Fibroblast of lung (primary cell): ENCODE data around the gene ATXN2. TPM values are rescaled to one million over a fixed set of nuclear protein-coding genes. Genes with fewer than 3 reads are reported as not detected.

Source experiments
- DNase-seq, 2 donors: peaks; one replicate each; pipeline versions ENCODE4 v3.0.0 to v3.0.0-alpha.2; 2010; ENCODE audit warnings: low read depth in 2 of 2
- H2AFZ ChIP-seq: 2 replicates; pipeline ENCODE4 v1.5.1; 2012; ENCODE audit warnings: low read length, control low read depth, inconsistent platforms
- H3K27ac ChIP-seq: 2 replicates; pipeline ENCODE4 v1.5.1; 2011; ENCODE audit warnings: low read length, control low read depth; ENCODE audit not compliant: insufficient read depth
- H3K27me3 ChIP-seq: 2 replicates; pipeline ENCODE4 v1.5.1; 2011; ENCODE audit warnings: mild to moderate bottlenecking, low read length; ENCODE audit not compliant: control insufficient read depth, insufficient read depth
- H3K36me3 ChIP-seq: 2 replicates; pipeline ENCODE4 v1.5.1; 2011; ENCODE audit warnings: low read length; ENCODE audit not compliant: control insufficient read depth, insufficient read depth
- H3K4me1 ChIP-seq: 2 replicates; pipeline ENCODE4 v1.5.1; 2011; ENCODE audit warnings: low read length; ENCODE audit not compliant: control insufficient read depth, insufficient read depth; ENCODE audit errors: extremely low read depth
- H3K4me2 ChIP-seq: 2 replicates; pipeline ENCODE4 v1.5.1; 2011; ENCODE audit warnings: low read length, control low read depth; ENCODE audit not compliant: insufficient read depth; ENCODE audit errors: extremely low read depth
- H3K4me3 ChIP-seq, 4 experiments: fragments of 200-600 bp in 1 of 4; sonication (generic) in 1 of 4; replicated peaks in 1 of 4; 2 replicates each; pipeline ENCODE4 v1.5.1; 2011 to 2016; ENCODE audit warnings: low read length in 4 of 4, low read depth in 3 of 4, mild to moderate bottlenecking in 3 of 4, control low read depth in 2 of 4, inconsistent platforms in 1 of 4, mixed read lengths in 1 of 4; ENCODE audit not compliant: insufficient read depth in 1 of 4; ENCODE audit errors: control extremely low read depth in 1 of 4
- H3K79me2 ChIP-seq: 2 replicates; pipeline ENCODE4 v1.5.1; 2012; ENCODE audit warnings: mild to moderate bottlenecking, low read length, inconsistent platforms; ENCODE audit not compliant: control insufficient read depth, insufficient read depth
- H3K9ac ChIP-seq: 2 replicates; pipeline ENCODE4 v1.5.1; 2011; ENCODE audit warnings: mild to moderate bottlenecking, low read length, control low read depth; ENCODE audit not compliant: insufficient read depth
- H3K9me3 ChIP-seq: 2 replicates; pipeline ENCODE4 v1.5.1; 2012; ENCODE audit warnings: low read depth, low read length; ENCODE audit not compliant: control insufficient read depth, insufficient read depth
- H4K20me1 ChIP-seq: 2 replicates; pipeline ENCODE4 v1.5.1; 2011; ENCODE audit warnings: low read length; ENCODE audit not compliant: control insufficient read depth, insufficient read depth; ENCODE audit errors: extremely low read depth
- EZH2 ChIP-seq: IDR thresholded peaks from 2 replicates; pipeline ENCODE4 v1.5.1; 2012; ENCODE audit warnings: low read length, control low read depth, mild to moderate bottlenecking; ENCODE audit errors: missing control alignments
- polyA plus RNA-seq, 2 donors: library from polyadenylated mRNA; depleted of rRNA in 1 of 2; stranded (reverse) in 1 of 2; unstranded in 1 of 2; fragments of >200 nt; gene quantifications; 2 replicates each; pipeline ENCODE4 v1.2.1, GENCODE V29; 2011 to 2012; ENCODE audit warnings: missing spikeins in 1 of 2
- total RNA-seq: library from RNA; depleted of rRNA; stranded (reverse); fragments of >200 nt; gene quantifications from 2 replicates; pipeline ENCODE4 v1.2.1, GENCODE V29; 2014
- TF ChIP-seq, protein P1 (sequence below), 2 donors: IDR thresholded peaks in 1 of 2; conservative IDR thresholded peaks in 1 of 2; 1 replicate in 1 of 2; 2 replicates in 1 of 2; pipeline ENCODE4 v1.5.1; 2011 to 2012; ENCODE audit warnings: low read length in 2 of 2, control low read depth in 1 of 2, inconsistent platforms in 1 of 2, low read depth in 1 of 2, mild to moderate bottlenecking in 1 of 2

Gene ATXN2
- total and polyA plus RNA-seq, 2 donors (not counting 1 experiment from before 2014, with no cell fraction given) = 25.9 to 31.2 TPM

DNA sequence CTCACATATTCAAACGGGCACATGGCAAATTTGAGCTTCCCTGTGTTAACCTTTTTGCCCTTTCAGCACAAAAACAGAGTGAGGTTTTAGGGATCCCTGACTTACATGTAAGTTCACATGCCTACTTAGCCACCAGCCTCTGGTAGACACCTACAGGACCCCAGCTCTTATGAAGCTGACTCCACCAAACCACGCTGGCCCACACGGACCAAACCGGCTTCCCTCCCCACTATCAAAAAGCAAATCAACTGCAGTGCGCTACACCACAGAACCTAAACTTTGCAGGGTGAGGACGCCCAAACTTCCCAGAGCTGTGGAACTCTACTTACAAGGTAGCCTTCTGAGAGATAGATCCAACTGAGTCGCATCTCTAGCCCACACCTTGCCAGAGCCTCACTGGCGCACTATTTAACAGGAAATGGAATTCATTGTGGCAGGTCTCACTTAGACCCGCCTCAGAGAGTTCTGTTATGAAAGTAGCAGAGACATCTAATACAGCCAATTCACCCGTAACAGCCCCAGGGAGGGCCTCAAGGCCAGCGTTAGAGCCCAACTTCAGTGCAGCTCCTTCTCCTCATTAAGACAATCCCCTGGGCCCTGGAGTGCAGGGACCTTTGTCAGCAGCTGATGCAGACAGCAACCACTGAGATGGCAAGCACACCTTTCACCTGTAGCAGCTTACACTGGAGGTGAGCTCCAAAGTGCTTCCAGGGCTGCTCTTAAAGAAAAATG is 144.2 kb downstream of the ATXN2 start:
- no peaks in the 10 kb centered on the region for H3K27me3 ChIP-seq
- no peak overlapping the region for H3K4me2 ChIP-seq
- H3K9me3 ChIP-seq = no peaks in the 10 kb centered on the region
- H3K4me1 ChIP-seq = peaks cover 2% of the 10 kb centered on the region
- no peak overlapping the region for H3K9ac ChIP-seq
- H2AFZ ChIP-seq = no peak overlapping the region
- TF ChIP-seq EZH2 = no peak
- TF ChIP-seq, protein P1, sequence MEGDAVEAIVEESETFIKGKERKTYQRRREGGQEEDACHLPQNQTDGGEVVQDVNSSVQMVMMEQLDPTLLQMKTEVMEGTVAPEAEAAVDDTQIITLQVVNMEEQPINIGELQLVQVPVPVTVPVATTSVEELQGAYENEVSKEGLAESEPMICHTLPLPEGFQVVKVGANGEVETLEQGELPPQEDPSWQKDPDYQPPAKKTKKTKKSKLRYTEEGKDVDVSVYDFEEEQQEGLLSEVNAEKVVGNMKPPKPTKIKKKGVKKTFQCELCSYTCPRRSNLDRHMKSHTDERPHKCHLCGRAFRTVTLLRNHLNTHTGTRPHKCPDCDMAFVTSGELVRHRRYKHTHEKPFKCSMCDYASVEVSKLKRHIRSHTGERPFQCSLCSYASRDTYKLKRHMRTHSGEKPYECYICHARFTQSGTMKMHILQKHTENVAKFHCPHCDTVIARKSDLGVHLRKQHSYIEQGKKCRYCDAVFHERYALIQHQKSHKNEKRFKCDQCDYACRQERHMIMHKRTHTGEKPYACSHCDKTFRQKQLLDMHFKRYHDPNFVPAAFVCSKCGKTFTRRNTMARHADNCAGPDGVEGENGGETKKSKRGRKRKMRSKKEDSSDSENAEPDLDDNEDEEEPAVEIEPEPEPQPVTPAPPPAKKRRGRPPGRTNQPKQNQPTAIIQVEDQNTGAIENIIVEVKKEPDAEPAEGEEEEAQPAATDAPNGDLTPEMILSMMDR (conservative IDR thresholded peaks at IDR 0.05 in 1 of 2, IDR thresholded peaks at IDR 0.05 in 1 of 2; ENCODE audit: low read depth in 1 of 2, low read length in 2 of 2) = no peak
- no peak overlapping the region for H3K27ac ChIP-seq
- H4K20me1 ChIP-seq = no peaks in the 10 kb centered on the region
- peaks cover 4% of the 10 kb centered on the region for H3K79me2 ChIP-seq
- no peak overlapping the region for H3K4me3 ChIP-seq
- peaks cover 30% of the 10 kb centered on the region for H3K36me3 ChIP-seq
- no peak for DNase-seq

DNA sequence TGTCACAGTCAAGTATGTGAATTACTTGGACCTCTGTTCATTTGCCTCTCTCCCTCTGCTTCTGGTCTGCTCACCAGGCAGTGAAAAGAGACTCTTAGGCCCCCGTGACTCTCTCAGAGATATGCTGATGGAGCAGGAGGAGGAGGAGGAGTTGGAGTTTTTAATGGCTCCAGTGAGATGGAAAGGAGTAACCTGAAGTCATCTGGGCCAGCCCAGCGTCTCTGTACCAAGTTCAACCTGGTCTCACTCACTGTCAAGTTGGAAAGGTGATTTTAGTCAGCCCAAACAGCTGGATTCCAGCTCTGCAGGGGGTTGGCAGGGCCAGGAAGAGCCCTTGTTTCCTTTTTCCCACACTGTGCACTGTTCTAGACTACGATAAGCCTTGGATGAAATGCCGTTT is 144.8 kb downstream of the ATXN2 start:
- no peak overlapping the region for H3K9ac ChIP-seq
- H3K36me3 ChIP-seq = peaks cover 30% of the 10 kb centered on the region
- no peak overlapping the region for H3K4me2 ChIP-seq
- no peak overlapping the region for H2AFZ ChIP-seq
- TF ChIP-seq, protein P1 (conservative IDR thresholded peaks at IDR 0.05 in 1 of 2, IDR thresholded peaks at IDR 0.05 in 1 of 2; ENCODE audit: low read depth in 1 of 2, low read length in 2 of 2) = no peak
- no peak for TF ChIP-seq EZH2
- H3K27ac ChIP-seq = no peak overlapping the region
- H3K9me3 ChIP-seq = no peaks in the 10 kb centered on the region
- no peak overlapping the region for H3K4me3 ChIP-seq
- no peaks in the 10 kb centered on the region for H3K27me3 ChIP-seq
- no peak for DNase-seq
- H3K79me2 ChIP-seq = peaks cover 4% of the 10 kb centered on the region
- H3K4me1 ChIP-seq = peaks cover 2% of the 10 kb centered on the region
- no peaks in the 10 kb centered on the region for H4K20me1 ChIP-seq

DNA sequence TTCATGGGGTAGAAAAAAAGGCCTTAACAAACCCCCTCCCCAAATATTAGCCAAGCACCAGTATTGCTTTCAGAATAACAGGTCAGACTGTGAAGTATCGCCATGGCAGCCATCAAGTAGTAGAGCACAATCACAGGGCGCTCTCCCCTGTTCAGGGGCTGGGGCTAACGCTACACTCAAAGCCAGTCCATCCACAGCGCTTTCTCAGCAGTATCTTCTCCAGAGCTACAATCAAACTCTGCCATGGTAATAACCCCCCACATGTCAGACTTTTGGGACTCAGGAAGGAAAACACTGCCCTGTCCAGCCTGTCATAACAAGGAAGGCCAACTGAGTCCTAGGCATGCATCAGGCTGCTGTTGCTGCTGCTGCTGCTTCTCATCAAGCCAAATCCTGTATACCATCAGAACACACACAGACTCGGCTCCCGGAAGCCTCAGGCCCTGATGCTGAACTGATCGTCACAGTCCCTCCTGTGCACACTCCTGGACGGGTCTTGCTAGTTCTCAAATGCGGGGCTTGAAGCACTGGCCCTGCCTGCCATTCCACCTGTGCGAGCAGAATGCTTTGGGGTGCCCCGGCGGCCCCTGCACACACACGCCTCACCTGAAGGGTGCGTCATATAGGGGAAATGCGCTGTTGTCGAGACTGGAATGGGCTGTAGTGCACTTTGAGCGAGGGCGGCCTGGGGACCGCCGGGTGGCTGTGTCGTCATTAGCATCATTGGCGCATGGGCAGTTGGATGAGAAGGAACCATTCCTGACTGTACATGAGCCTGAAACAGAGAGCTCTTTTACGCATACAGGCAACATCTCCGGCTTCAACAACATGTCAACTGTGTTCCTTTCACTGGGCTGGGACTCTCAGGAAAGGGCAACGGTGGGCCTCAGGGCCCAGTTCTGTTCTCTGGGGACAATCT is 145.8 kb downstream of the ATXN2 start:
- Histone ChIP-seq H3K4me2 (no peak overlapping the region), H3K4me3 (no peak overlapping the region), H3K4me1 (peaks cover 2% of the 10 kb centered on the region), H4K20me1 (no peaks in the 10 kb centered on the region), H3K79me2 (peaks cover 4% of the 10 kb centered on the region), H3K9me3 (no peaks in the 10 kb centered on the region), H3K36me3 (peaks cover 30% of the 10 kb centered on the region), H3K27ac (no peak overlapping the region), H3K27me3 (no peaks in the 10 kb centered on the region), H2AFZ (no peak overlapping the region), H3K9ac (no peak overlapping the region)
- TF ChIP-seq, protein P1 (conservative IDR thresholded peaks at IDR 0.05 in 1 of 2, IDR thresholded peaks at IDR 0.05 in 1 of 2; ENCODE audit: low read depth in 1 of 2, low read length in 2 of 2) = no peak
- no peak for TF ChIP-seq EZH2
- no peak for DNase-seq
